NAMALWA (cell line): Measurements from ENCODE around the gene CST7.

Experiments used
- DNase-seq: peaks from one replicate; pipeline ENCODE4 v3.0.0-alpha.2; 2015; ENCODE audit warnings: low spot score

Gene CST7

DNA sequence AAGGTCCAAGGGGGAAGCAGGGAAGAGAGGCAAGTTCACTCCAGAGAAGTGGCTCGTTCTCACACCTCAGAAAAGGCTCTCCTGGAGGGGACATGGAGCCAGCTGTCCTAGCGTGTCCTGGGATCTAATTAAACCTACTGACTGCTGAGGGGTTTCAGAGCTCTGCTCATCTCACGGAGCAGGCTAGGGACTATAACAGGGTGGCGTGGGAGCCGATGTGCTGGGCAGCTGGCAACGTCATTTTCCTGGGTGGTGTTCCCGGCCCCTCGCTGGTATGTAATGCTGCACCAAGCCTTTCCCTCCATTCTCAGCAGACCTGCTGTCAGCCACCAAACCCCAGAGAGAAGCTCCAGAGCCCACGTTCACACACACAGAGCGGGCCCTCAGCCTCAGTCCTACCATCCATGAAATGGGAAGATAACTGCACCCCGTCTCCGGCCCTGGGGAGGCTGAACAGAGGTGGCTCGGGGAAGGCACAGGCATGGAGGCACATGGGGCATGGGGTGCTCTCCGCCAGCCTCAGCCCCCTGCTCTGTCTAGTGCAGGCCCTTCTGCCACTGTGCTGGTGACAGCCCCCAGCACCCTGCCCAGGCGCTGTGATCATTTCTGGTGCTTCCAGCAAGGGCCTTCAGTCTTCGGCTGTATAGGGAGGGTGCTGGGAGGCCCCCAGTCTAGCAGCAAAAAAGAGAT, 1.9 kb downstream of the CST7 start:
- DNase-seq, result no peak

DNA sequence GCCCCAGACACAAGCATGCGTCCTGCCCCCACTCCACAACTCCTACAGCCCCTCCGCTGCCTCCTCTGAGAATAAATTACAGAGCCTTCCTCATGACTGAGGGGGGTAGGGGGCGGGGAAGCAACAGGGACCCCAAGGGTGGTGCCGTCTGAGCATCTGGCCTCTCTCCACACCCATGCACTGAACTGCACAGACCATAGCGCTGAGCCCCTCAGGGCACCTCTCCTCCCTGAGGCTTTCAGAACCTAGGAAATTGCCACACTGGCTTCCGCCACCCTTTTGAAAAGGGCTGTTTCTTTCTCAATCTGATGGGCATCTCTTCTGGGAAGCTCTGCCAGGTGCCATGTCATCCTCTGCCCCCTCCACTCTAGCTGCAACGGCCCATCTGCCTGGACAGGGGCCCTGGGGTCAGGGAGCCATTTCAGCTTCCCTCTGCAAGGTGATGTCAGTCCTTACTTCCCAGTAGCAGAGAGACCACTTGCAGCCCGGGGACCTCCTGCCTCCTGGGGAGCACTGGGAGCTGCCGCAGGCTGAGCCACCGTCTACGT, 2.5 kb downstream of the CST7 start:
- DNase-seq, result no peak

DNA sequence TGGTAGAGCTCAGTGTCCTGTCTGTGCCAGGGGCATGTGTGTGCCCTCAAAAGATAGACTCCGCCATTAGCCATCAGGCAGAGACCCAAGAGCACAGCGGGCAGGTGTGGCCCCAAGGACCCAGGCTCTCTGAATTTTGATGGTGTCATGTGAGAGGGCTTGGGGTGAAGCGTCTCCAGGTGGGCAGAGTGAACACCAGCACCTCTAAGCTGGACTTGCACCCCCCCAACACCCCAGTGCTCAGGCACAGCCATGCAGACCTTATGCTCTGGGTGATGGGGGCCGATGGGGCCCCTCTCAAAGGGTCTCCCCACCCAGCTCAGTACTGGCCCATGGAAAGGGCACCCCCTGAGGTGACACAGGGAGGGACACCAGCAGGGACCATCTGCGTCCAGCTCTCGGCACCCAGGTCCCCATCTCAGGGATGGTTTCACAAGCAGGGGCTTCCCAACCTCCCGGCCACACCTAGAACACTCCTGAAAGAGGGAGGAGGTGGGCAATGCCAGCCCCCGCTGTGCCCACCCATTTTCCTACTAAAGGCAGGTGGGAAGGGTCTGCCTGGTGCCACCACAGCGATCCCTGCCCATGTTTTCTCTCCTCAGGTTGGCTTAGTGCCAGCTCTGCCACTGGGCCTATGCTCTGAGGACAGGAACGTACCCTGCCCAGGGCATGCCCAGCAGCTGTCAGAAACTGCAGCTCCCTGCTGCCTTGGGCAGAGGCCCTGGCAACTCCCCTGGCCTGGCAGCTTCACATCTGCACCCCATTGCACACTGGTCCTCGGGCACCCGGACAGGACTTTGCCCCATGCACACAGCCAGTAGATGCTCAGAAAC, 3.5 kb downstream of the CST7 start:
- no peak for DNase-seq

DNA sequence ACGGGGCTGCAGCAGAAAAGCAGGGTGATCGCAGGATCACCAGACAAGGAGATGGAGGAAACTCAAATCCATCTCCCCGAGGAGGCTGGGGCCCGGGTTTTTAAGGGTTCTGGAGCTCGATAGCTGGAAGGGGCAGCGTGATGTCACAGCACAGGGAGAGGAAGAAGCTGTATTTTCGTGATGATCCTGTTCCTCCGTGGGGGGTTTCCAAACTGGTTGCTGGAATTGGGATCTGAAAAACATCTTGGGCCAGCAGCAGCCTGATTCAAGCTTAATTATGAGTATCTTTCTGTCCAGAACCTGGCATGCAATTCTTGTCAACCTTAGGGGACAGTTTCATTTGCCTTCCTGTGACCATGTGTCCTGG, 4.1 kb downstream of the CST7 start:
- DNase-seq, result no peak

DNA sequence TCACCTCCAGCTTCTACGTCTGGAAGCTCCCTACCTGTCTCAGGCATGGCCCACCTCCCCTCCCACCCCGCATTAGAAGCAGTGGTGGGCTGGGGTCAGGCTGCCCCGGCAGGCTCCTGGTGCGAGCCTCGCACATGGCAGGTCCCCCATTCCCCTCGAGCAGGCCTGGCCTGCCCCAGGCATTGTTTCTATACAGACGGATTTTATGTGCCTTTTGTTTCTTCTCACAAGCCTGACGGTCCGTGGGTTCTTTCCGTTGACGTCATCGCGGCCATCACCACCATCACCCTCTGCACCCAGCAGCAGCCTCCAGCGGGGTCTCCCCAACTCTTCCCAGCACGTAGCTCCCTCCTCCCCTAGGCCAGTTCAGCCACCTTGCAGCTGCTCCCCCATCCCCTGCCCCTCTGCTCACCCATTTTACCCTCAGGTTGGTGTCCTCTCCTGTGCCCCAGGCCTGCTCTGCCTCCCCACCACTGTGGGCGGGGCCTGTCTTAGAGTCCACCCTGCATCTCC, 4.6 kb downstream of the CST7 start:
- no peak for DNase-seq

DNA sequence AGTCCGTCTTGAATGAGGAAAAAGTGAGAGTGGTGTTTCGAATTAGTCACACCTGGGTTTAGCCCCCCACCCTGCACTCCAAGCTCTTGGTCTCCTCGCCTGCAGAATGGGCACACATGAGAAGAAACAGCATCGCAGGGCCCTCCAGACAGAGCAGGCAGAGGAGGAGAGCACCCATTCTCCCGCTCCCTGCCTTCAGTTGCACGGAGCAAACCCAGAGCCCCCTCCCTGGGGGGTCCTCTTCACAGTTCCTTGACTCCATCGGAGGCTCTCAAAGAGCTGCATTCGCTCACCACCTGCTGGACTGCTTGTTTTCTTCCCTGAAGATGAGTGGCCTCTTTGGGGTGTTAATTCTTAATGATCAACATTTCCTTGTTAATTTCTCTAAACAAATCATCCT, 5.1 kb downstream of the CST7 start:
- DNase-seq, result no peak

DNA sequence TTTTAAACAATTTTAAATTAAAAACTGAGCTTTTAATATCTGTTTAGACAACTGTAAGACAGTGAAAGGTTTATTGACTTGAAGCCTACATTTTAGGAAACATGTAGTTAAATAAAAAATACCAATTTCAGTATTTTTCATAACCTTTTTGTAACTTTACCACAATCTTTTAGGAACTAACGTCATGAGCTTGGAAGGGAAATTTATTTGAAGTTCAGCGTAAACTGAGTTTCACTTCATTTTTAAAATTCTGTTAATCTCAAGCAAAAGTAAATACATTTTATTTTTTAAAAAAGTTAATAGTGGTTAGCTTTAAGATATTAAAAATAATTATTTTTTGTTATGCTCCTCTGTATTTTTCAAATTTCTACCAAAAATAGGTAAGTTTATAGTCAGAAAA, 5.5 kb downstream of the CST7 start:
- no peak for DNase-seq

DNA sequence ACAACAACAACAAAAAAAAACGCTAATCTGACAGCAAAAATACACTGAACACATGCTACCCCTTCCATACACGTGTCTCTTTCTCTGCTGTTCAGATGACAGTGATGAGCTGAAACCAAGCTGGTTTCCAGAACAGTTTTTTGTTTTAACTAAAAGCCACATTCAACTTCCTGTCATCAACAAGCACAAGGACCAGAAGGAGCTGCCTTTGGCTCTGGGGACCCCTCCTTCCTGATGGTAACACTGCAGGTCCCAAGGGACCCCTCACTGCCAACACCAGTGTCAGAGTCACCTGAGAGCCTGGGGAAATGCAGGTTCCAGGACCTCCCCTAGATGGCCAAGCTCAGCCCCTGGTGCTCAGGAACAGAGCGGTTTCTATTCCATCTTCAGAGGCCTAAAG, 6.0 kb downstream of the CST7 start:
- peak; percentile 53 for DNase-seq

DNA sequence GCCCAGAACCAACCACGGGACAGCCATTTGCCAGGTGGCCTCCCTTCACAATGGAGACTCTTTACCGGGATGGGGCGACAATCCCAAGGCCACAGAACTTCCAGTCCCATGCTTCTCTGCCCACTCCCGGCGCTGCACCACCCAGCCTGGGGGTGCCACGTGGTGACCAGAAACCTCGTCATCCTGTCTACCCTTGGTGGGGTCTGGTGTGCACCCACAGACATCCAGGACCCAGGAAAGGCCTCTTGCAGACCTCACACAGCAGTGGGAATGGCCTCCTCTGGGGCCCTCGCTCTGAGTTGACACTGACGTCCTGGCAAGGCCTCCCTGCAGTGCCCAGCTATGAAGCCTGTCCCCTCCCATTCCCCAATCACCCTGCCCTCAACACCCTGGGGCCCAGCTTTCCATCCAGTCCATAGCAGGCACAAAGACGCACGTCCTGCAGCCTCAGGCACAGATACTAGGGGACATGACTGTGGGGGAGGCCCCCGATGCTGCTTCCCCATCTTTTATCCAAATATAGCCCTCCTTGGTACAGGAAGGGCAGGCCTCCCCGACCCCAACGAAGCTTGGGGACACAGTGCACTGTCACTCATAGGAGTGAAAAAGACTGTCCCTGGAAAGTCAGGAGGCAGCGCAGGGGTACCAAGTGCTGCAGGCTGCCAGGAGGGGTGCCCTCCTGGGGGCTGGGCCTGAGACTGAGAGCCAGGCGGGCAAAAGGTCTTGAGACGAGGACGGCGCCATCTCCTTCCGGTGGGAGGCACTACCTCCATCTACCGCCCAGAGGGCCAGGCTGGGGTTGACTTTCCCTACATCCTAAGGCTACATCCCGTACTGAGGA, 7.2 kb downstream of the CST7 start:
- DNase-seq, result no peak

DNA sequence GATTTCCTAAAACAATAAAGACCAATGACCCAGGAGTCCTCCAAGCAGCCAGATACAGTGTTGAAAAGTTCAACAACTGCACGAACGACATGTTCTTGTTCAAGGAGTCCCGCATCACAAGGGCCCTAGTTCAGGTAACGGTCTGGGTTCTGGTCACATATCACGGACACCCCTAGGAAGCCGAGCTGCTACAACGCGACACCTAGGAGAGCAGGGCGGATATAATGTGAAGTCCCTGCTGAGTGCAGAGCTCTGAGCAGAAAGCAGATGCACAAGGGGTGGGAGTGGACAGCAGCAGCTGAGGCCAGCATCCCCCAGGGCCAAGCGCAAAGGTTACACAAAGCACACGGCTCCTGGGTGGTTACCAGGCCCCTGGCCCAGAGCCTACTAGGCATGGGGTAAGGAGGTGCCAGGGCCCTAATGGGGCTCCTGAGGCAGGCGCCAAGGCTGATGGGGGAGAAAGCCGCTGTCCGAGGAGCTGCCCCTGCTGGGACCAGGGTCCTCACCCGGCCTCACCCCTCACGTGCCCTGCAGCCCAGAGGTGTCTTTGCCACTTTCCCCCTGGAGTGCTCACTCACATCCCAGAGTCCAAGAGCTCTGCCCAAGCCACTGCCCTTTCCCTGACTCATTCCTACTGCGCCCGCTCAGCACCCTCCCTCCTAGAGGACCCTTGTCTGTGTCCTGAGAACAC, 8.4 kb downstream of the CST7 start:
- no peak for DNase-seq

DNA sequence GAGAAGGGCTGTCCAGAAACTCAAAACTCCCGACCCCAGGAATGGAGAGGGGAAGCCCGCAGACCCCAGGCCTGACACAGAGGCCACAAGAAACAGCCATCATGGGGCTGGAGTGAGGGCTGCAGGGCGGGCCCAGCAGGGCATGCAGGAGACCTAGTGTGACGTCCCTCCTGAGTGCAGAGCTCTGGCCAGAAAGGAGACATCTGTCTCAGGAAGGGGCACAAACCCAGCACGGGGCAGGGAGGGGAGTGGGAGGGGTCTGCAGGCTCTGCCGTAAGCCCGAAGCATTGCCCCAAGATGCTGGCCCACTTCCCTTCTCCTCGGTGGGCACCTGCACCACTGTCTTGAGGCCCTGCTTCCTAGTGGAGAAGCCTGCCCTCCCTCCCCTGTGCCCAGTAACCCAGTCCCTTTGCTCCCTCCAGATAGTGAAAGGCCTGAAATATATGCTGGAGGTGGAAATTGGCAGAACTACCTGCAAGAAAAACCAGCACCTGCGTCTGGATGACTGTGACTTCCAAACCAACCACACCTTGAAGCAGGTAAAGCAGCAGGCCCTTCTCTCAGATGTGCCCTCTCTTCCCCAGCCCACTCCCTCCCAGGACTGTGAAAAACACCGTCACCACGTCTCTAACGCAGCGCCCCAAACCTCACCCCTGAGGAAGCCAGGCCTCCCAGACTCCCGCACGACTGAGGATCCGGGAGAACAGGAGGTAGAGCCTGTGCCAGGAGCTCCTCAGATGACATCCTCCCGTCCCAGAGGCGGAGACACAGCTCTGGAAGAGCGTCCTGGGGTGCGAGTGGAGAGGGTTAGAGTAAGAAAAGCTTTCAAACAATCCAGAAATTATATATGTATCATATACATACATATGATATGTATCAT, 9.7 kb downstream of the CST7 start:
- DNase-seq, result no peak

DNA sequence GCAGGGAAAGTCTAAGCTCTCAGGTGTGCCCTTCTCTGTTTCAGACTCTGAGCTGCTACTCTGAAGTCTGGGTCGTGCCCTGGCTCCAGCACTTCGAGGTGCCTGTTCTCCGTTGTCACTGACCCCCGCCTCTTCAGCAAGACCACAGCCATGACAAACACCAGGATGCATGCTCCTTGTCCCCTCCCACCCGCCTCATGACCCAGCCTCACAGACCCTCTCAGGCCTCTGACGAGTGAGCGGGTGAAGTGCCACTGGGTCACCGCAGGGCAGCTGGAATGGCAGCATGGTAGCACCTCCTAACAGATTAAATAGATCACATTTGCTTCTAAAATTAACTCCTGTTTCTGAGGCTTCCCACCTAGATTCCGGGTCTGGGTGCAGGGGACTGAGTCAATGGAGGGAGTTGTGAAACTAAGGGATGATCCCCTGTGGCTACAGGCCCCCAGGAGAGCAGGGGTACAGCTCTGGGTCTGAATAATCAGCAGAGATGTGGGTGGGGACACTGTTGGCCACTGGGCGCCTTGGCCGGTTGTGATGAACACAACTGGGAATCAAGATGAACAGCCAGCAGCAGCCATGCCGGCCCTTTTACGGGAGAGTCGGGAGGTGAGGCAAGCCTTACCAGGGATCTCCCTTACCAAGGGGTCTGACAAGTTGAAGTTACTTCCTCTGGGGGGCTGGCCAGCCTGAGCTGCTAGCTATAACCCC, 10.7 kb downstream of the CST7 start:
- DNase-seq, result no peak

DNA sequence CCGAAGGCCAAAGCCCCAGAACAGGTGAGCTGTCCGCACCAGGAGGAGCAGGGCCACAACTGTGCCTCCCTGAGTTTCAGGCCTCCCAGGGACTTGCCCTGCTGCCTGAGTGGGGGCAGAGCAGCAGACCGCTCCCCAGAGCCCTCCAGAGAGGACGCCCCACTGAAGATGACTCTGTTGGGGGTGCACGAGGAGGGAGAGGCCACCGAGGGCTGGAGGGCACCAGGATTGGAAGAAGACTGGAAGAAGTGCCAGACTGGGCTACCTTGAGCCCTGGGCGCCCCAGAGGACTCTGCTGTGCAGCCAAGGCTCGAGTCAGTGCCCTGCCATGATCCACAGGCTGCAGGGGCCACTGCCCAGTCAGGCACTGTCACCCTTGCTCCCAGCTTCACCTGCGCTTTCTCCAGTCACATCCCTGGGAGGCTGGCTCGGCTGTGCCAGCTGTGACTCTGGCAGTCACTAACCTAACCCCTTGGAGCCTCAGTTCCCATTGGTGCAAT, 11.3 kb downstream of the CST7 start:
- no peak for DNase-seq

DNA sequence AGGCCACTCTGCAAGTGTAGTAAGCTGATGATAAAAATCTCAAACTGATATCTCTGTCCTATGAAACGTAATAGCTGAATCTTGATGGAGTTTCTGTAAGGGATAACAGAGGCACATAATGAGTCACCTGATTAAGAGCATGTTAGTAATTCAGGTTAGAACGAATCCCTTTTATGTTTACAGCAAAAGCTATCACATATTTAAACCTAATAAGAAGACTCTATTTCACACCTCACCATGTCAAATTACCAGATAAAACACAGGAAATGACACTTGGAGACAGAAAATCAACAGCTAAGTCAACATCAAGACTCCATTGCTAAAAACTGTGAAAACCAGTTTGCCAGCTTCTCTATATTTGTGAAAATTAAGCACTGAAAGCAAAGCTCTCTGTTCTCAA, 11.8 kb downstream of the CST7 start:
- no peak for DNase-seq

DNA sequence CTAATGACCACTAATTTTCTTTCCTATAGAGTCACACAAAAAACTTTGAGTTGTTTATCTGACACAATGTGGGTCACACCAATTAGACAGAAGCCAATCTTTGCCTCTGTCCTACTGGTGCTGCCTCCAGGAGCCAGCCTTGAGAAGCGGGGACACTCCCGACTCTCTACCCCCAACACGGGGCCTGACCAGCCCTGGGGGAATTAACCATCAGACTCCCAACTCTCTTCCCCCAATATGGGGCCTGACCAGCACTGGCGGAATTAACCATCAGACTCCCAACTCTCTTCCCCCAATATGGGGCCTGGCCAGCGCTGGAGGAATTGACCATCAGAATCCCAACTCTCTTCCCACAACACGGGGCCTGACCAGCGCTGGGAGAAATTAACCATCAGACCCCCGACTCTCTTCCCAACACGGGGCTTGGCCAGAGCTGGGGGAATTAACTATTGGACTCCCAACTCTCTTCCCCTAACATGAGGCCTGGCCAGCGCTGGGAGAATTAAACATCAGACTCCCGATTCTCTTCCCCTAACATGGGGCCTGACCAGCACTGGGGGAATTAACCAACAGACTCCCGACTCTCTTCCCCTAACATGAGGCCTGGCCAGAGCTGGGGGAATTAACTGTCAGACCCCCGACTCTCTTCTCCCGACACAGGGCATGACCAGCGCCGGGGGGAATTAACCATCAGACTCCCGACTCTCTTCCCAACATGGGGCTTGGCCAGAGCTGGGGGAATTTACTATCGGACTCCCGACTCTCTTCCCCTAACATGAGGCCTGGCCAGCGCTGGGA, 12.5 kb downstream of the CST7 start:
- no peak for DNase-seq

DNA sequence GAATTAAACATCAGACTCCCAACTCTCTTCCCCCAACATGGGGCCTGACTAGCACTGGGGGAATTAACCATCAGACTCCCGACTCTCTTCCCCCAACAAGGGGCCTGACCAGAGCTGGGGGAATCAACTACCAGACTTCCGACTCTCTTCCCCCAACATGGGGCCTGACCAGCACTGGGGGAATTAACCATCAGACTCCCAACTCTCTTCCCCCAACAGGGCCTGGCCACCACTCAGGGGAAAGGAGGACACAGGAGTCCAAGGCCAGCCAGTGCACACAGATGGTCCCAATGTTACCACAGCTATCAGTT, 13.1 kb downstream of the CST7 start:
- no peak for DNase-seq

DNA sequence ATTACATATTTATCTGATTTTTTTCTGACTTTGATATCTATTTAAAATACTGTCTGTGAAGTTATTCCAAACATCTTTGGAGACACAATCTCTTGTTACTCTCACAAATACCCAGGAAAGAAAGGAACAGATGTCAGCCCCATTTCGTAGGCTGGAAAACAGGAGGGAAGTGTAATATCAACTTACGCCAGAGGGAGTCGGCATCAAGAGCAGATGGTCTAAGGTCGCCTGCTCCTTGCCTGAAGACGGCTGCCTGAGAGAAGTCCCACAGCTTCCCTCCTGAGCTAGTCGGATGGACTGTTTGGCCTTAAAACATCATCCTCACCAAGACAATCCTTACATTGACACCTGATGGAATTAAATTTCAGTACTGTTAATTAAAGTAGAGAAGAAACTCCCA, 13.4 kb downstream of the CST7 start:
- DNase-seq, result no peak

DNA sequence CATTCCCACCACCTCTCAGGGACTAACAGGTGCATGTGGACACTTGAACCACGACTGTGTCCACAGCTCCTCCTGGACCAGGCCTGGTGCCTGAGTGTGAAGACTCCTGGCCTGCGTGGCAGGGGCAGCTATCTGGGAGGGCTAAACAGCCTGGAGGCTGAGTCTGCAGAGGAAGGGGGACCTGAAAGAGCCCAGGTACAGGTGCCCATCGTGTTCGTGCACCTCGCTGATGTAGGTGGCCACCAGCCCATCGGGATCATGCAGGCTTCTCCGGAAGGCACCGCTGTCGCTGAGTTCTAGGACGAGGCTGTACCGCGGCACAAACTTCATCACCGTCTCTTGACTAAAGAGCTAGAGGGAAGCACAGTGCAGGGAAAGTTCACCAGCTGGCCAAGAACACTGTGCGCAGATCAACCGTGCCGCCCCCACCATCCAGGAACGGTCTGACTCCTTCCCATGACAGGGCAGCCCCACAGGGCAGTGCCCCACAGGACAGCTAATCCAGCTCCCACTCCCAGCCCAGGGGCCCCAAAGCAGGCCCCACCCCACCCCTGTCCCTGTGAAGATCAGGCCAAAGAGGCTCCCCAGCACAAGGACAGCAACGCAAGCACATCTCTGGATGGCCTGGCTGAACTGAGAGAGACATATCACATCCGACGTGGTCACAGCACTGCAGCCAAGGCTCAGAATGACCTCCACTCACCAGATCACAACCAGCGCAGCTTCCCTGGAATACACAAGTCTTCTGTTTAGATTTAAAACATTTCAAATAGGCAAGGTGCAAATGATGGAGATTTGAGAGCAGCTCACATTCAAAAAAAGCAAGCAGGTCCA, 14.8 kb downstream of the CST7 start:
- DNase-seq, result no peak

DNA sequence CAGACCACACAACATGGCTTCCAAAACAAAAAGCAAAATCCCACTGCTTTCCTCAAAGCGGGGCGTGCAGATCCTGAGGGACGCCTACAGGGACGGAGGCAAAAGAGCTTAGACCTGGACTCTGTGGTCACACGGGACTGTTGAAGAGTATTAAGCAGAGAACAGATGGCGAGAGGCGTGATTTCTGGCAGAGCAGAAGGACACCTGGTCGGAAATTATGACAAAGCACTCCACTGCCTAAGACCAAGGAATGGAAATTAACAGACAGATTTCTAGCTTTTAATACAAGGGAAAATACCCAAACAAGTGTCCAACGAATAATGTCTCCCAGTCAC, 15.4 kb downstream of the CST7 start:
- no peak for DNase-seq
